ENCODE measurements around the gene GART. TPM values are rescaled to one million over a fixed set of nuclear protein-coding genes. Genes with fewer than 3 reads are reported as not detected.

Gene GART
- total and polyA plus RNA-seq, 10 of the 15 experiments (the other 5 are each of a cell fraction or from before 2014, with no cell fraction given): 44.7 to 178 (median 106) TPM

GRCh38 chr21:33542640-33543504 lies 955 bp upstream of the GART start, which contains the start of gene SON (continued):
- TF ChIP-seq ZBTB33 (IDR thresholded peaks at IDR 0.05) (no peak), HDAC2 (IDR thresholded peaks at IDR 0.05) (no peak), RAD51 (IDR thresholded peaks at IDR 0.05) (0 out of 2 replicates have a peak, but pooled peaks have one; percentile 23), BHLHE40 (IDR thresholded peaks at IDR 0.05; ENCODE audit: borderline replicate concordance in 1 of 2, low read depth in 2 of 2, low read length in 1 of 2) (no peak; a peak in 3 of 4 replicates), CEBPB (IDR thresholded peaks at IDR 0.05; ENCODE audit: borderline replicate concordance in 1 of 2, low read depth in 2 of 2, low read length in 2 of 2) (no peak; a peak in 1 of 4 replicates), IKZF1 (conservative IDR thresholded peaks at IDR 0.05) (peak; percentile 62), ZNF592 (IDR thresholded peaks at IDR 0.05) (no peak), ZSCAN29 (IDR thresholded peaks at IDR 0.05) (no peak), BRCA1 (IDR thresholded peaks at IDR 0.05; ENCODE audit: low read depth, low read length) (no peak), RAD21 (IDR thresholded peaks at IDR 0.05; ENCODE audit: insufficient read depth, low read depth, low read length) (no peak), STAT1 (conservative IDR thresholded peaks at IDR 0.05) (no peak), POLR2AphosphoS5 (IDR thresholded peaks at IDR 0.05; ENCODE audit: low read length) (peak; percentile 98), BCL11A (IDR thresholded peaks at IDR 0.05; ENCODE audit: low read depth, low read length) (no peak), IKZF2 (IDR thresholded peaks at IDR 0.05) (peak in 1 of 2 experiments; percentile 33), SMC3 (IDR thresholded peaks at IDR 0.05; ENCODE audit: borderline replicate concordance, low read length) (no peak), HCFC1 (IDR thresholded peaks at IDR 0.05; ENCODE audit: low read length) (peak; percentile 42; the same call in 1 of the 2 replicates), USF2 (IDR thresholded peaks at IDR 0.05; ENCODE audit: borderline replicate concordance, low read depth, low read length) (no peak), ZBTB40 (IDR thresholded peaks at IDR 0.05; ENCODE audit: borderline replicate concordance) (no peak)

Measured in GM12878 (cell line).